ENCODE measurements around the gene SH2D6. TPM values are rescaled to one million over a fixed set of nuclear protein-coding genes. Genes with fewer than 3 reads are reported as not detected.

The SH2D6 gene
- total and polyA plus RNA-seq, 9 of the 15 experiments (the other 6 are each of a cell fraction or from before 2014, with no cell fraction given): 0.07 to 0.76 (median 0.33) TPM; not detected in 2

- 0 out of 2 replicates have a peak, but pooled peaks have one; percentile 63 for TF ChIP-seq SMAD4 (CRISPR knock-in tag; conservative IDR thresholded peaks at IDR 0.05)
- no peak for TF ChIP-seq TSHZ1 (CRISPR knock-in tag; IDR thresholded peaks at IDR 0.05)
- no peak for TF ChIP-seq TCF7L2 (IDR thresholded peaks at IDR 0.05; ENCODE audit: low read depth, low read length)
- peak; percentile 53; the same call in 1 of the 2 replicates for TF ChIP-seq ATF3 (IDR thresholded peaks at IDR 0.05)
- TF ChIP-seq ATF3 (CRISPR knock-in tag; conservative IDR thresholded peaks at IDR 0.05): no peak
- no peak for TF ChIP-seq EWSR1 (IDR thresholded peaks at IDR 0.05; ENCODE audit: borderline replicate concordance, low read depth, partially characterized antibody)
- no peak for TF ChIP-seq NEUROD1 (IDR thresholded peaks at IDR 0.05; ENCODE audit: borderline replicate concordance, low read depth, low read length, partially characterized antibody)
- TF ChIP-seq, protein P1, sequence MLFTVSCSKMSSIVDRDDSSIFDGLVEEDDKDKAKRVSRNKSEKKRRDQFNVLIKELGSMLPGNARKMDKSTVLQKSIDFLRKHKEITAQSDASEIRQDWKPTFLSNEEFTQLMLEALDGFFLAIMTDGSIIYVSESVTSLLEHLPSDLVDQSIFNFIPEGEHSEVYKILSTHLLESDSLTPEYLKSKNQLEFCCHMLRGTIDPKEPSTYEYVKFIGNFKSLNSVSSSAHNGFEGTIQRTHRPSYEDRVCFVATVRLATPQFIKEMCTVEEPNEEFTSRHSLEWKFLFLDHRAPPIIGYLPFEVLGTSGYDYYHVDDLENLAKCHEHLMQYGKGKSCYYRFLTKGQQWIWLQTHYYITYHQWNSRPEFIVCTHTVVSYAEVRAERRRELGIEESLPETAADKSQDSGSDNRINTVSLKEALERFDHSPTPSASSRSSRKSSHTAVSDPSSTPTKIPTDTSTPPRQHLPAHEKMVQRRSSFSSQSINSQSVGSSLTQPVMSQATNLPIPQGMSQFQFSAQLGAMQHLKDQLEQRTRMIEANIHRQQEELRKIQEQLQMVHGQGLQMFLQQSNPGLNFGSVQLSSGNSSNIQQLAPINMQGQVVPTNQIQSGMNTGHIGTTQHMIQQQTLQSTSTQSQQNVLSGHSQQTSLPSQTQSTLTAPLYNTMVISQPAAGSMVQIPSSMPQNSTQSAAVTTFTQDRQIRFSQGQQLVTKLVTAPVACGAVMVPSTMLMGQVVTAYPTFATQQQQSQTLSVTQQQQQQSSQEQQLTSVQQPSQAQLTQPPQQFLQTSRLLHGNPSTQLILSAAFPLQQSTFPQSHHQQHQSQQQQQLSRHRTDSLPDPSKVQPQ (CRISPR knock-in tag; IDR thresholded peaks at IDR 0.05; ENCODE audit: borderline replicate concordance): no peak
- TF ChIP-seq PHF21A (IDR thresholded peaks at IDR 0.05; ENCODE audit: borderline replicate concordance, low read depth): no peak
- no peak for TF ChIP-seq ARID1B (IDR thresholded peaks at IDR 0.05)
- TF ChIP-seq JUN (IDR thresholded peaks at IDR 0.05; ENCODE audit: borderline replicate concordance, low read depth, low read length): no peak
- no peak for TF ChIP-seq JUN (CRISPR knock-in tag; IDR thresholded peaks at IDR 0.05; ENCODE audit: borderline replicate concordance)
- no peak for TF ChIP-seq SMARCB1 (IDR thresholded peaks at IDR 0.05; ENCODE audit: insufficient read length, low read depth)
- TF ChIP-seq, protein P2, sequence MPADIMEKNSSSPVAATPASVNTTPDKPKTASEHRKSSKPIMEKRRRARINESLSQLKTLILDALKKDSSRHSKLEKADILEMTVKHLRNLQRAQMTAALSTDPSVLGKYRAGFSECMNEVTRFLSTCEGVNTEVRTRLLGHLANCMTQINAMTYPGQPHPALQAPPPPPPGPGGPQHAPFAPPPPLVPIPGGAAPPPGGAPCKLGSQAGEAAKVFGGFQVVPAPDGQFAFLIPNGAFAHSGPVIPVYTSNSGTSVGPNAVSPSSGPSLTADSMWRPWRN (IDR thresholded peaks at IDR 0.05; ENCODE audit: low read depth): no peak
- TF ChIP-seq PTRF (tag; IDR thresholded peaks at IDR 0.05): no peak
- no peak for TF ChIP-seq CCAR2 (IDR thresholded peaks at IDR 0.05; ENCODE audit: low read depth, low read length)
- no peak for TF ChIP-seq ETS2 (tag; IDR thresholded peaks at IDR 0.05; ENCODE audit: borderline replicate concordance, poor library complexity, severe bottlenecking)
- TF ChIP-seq SUPT5H (IDR thresholded peaks at IDR 0.05): no peak
- TF ChIP-seq KLF6 (CRISPR knock-in tag; IDR thresholded peaks at IDR 0.05; ENCODE audit: borderline replicate concordance): no peak
Observed at GRCh38 chr2:85445316-85446295, 27.1 kb downstream of the SH2D6 start (continued).

Measured in K562 (cell line).